GM12891 (cell line): Measurements from ENCODE around the gene RASA4B.

Experiments
- PAX5 ChIP-seq: IDR thresholded peaks from 2 replicates; pipeline ENCODE4 v1.6.1; 2011; ENCODE audit warnings: low read length, moderate library complexity, mild to moderate bottlenecking; ENCODE audit not compliant: insufficient read depth, severe bottlenecking
- POLR2A ChIP-seq: IDR thresholded peaks from 2 replicates; pipeline ENCODE4 v1.6.1; 2011; ENCODE audit warnings: low read depth, low read length, control low read depth
- POLR2AphosphoS5 ChIP-seq: IDR thresholded peaks from 2 replicates; pipeline ENCODE4 v1.6.1; 2011; ENCODE audit warnings: low read depth, low read length, control low read depth

GRCh38 chr7:102445674-102446071, 71.9 kb downstream of the RASA4B start:
- no peak for TF ChIP-seq POLR2AphosphoS5
- no peak for TF ChIP-seq PAX5
- TF ChIP-seq POLR2A, result no peak
